K562 (cell line): Measurements from ENCODE around the gene ARHGEF10L.

Experiments used
- TBL1XR1 ChIP-seq, 2 experiments: IDR thresholded peaks; 2 replicates each; pipeline ENCODE4 v1.6.1; 2012; ENCODE audit warnings: improper control_type of control experiment in 2 of 2, low read length in 2 of 2, mild to moderate bottlenecking in 1 of 2
- TF ChIP-seq, protein P1 (sequence below), 2 experiments: fragments of 450-650 bp in 1 of 2; sonication (generic) in 1 of 2; formaldehyde crosslinking in 1 of 2; IDR thresholded peaks; 2 replicates each; pipeline versions ENCODE4 v1.7.1 to v1.9.0; 2016 to 2022; ENCODE audit warnings: inconsistent platforms in 1 of 2, mild to moderate bottlenecking in 1 of 2, missing genetic modification reagents in 1 of 2

- TF ChIP-seq, protein P1, sequence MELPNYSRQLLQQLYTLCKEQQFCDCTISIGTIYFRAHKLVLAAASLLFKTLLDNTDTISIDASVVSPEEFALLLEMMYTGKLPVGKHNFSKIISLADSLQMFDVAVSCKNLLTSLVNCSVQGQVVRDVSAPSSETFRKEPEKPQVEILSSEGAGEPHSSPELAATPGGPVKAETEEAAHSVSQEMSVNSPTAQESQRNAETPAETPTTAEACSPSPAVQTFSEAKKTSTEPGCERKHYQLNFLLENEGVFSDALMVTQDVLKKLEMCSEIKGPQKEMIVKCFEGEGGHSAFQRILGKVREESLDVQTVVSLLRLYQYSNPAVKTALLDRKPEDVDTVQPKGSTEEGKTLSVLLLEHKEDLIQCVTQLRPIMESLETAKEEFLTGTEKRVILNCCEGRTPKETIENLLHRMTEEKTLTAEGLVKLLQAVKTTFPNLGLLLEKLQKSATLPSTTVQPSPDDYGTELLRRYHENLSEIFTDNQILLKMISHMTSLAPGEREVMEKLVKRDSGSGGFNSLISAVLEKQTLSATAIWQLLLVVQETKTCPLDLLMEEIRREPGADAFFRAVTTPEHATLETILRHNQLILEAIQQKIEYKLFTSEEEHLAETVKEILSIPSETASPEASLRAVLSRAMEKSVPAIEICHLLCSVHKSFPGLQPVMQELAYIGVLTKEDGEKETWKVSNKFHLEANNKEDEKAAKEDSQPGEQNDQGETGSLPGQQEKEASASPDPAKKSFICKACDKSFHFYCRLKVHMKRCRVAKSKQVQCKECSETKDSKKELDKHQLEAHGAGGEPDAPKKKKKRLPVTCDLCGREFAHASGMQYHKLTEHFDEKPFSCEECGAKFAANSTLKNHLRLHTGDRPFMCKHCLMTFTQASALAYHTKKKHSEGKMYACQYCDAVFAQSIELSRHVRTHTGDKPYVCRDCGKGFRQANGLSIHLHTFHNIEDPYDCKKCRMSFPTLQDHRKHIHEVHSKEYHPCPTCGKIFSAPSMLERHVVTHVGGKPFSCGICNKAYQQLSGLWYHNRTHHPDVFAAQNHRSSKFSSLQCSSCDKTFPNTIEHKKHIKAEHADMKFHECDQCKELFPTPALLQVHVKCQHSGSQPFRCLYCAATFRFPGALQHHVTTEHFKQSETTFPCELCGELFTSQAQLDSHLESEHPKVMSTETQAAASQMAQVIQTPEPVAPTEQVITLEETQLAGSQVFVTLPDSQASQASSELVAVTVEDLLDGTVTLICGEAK (IDR thresholded peaks at IDR 0.05) = no peak
- TF ChIP-seq, protein P1 (CRISPR knock-in tag; IDR thresholded peaks at IDR 0.05) = no peak
- no peak for TF ChIP-seq TBL1XR1 (IDR thresholded peaks at IDR 0.05; ENCODE audit: low read length in 2 of 2)
These were observed 16.0 kb upstream of the ARHGEF10L start for GRCh38 chr1:17523321-17524041.
